CD4-positive, alpha-beta T cell treated with Interleukin-2 at 100 ng/mL for 4 hours (primary cell): ENCODE results near the gene DGKH.
A peak's percentile ranks its signal among the peaks of the same experiment; 100 is the strongest.
"Not testable (repeated sequence)": the region's sequence is repeated elsewhere in the genome, so short reads cannot be mapped to it uniquely, and the experiment has no call there.

Source experiments
- DNase-seq: peaks from one replicate; pipeline ENCODE4 v3.0.0-alpha.2; 2020; ENCODE audit warnings: low spot score

The DGKH gene

GRCh38 chr13:42163338-42163737, 114.9 kb downstream of the DGKH start:
- DNase-seq: not testable (repeated sequence)

DNA sequence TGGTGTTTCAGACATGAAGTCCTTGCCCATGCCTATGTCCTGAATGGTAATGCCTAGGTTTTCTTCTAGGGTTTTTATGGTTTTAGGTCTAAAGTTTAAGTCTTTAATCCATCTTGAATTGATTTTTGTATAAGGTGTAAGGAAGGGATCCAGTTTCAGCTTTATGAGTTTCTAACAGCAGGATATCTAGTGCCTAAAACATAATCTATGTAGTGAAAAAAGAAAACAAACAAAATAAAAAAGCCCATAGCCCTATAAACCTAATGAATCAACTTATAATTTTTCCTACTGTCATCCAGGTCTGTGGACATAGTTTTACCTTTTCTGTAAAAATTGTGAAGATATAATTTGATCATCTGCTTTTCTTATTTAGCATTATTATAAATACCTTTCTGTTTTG, 115.5 kb downstream of the DGKH start:
- DNase-seq: not testable (repeated sequence)

DNA sequence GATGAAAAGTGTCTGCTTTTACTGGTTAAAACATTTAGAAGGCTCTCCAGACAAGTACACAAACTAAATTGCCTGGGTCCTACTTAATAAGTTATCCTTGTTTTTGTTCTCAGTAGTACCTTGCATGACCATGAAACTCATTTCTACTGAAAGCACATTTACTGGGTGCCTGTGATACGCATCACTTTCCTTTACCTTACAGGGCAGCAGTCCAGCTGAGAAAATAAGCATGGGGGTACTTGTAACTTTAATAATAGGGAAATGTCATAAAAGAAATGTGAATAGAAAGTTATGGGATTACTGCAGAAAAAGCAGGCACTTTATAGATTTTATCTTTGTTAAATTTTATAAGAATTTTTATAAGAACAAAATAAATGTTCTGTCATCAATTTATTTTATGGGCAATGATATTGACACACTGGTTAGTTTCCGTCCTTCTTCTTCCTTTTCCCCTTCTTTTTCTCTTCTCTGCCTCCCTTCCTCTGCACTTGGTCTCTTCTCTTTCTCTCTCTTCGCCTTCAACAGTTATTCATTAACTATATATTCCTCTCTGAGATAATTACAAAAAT, 116.2 kb downstream of the DGKH start:
- no peak for DNase-seq

DNA sequence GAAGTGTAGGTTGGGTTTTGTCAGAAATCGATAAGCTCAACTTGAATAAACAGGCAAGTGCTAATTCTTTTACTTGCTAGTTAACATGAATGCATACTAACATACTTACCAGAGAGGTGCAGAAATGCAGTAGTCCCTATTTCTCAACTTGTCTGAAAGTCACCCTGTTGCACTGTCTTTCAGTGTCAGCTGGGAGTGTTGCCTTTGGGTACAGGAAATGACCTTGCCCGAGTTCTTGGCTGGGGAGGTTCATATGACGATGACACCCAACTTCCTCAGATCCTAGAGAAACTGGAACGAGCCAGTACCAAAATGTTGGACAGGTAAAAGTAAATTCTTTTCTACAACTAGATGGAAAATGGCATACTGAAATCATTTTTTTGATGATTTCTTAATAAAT, 120.0 kb downstream of the DGKH start:
- no peak for DNase-seq

DNA sequence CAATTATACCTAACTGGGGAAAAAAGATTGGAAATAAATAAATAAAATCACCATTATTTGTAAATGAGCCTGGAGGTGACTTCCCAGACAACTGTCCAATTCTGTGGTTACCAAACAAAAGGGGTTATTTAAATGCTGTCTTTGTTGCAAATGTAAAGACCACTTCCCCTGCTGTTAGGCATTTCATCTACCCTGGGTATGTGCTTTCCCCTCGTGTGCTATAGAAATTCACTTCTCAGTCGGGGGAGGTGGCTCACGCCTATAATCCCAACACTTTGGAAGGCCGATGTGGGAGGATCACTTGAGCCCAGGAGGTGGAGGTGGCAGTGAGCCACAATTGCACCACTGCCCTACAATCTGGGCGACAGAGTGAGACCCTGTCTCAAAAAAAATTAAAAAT, 121.6 kb downstream of the DGKH start:
- DNase-seq: no peak

DNA sequence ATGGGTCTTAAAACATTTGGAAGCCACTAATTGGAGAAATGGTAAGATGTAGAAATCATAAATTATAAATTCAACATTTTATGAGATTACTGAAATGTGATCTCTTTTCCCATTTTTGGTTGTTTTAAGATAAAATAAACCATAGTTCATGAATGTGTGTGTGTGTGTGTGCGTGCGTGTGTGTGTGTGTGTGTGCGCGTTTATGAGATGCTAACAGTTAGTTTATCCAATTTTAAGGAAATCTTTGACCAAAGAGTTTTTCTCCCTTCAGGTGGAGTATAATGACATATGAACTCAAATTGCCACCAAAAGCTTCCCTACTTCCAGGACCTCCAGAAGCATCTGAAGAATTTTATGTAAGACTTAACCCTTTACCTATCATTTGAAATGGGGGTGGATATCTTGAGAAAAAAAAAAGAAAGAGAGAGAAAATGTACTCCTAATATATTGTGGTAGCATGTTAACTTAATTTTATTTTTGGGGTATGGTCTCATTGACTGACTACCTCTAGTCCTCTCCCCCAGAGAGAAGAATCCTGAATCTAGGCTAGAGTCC, 125.4 kb downstream of the DGKH start:
- no peak for DNase-seq

- no peak for DNase-seq
These were observed 126.1 kb downstream of the DGKH start for GRCh38 chr13:42174344-42175162.

DNA sequence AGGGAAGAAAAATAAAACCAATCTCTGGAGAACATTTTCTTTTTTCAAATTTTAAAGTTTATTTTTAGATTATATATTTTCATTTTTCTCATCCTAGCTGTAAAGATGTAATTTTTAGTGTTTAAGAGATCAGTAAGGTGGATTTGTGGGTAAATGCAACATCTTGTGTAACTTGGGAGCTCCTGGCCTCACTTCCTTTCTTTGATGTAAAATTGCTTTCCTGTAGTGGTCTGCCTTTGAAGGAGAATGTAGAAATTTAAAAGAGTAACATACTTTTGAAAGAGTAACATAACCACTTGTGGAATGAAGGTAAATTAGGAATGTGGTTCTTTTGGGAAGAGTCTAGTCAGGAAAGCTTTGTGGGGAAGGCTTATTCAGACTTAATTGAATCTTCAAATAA, 127.8 kb downstream of the DGKH start:
- DNase-seq: no peak

GRCh38 chr13:42177189-42177588, 128.7 kb downstream of the DGKH start:
- no peak for DNase-seq

- no peak for DNase-seq
These were observed 133.0 kb downstream of the DGKH start for GRCh38 chr13:42181381-42181953.

- DNase-seq: no peak
These were observed 140.6 kb downstream of the DGKH start for GRCh38 chr13:42189061-42189460.

- DNase-seq: no peak
These were observed 142.1 kb downstream of the DGKH start for GRCh38 chr13:42190529-42190928.

GRCh38 chr13:42211704-42212464, 163.4 kb downstream of the DGKH start:
- DNase-seq: no peak

- DNase-seq: no peak
These were observed 166.0 kb downstream of the DGKH start for GRCh38 chr13:42214446-42214845.

GRCh38 chr13:42215578-42216421, 167.4 kb downstream of the DGKH start:
- DNase-seq: peak; percentile 13

GRCh38 chr13:42216422-42216735, 167.9 kb downstream of the DGKH start:
- DNase-seq: no peak

- no peak for DNase-seq
These were observed 170.1 kb downstream of the DGKH start for GRCh38 chr13:42218576-42218975.

- DNase-seq: no peak
These were observed 170.6 kb downstream of the DGKH start for GRCh38 chr13:42219051-42219450.

DNA sequence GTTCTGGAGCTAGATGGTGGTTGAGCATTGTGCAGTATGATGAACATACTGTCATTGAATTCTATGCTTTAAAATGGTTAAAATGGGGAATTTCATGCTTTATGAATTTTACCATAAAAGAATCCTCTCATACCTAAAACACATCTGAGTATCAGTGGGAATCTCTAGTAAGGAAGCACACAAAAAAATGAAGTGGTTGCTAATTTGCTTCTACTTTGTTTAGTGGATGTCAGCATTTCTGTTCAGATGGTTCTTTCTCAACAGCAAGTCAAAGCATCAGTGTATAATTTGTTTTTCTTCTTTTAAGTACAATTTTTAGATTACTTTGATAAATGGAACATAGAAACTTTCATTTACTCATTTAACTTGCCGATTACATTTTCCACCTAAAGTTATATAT, 171.4 kb downstream of the DGKH start:
- no peak for DNase-seq

DNA sequence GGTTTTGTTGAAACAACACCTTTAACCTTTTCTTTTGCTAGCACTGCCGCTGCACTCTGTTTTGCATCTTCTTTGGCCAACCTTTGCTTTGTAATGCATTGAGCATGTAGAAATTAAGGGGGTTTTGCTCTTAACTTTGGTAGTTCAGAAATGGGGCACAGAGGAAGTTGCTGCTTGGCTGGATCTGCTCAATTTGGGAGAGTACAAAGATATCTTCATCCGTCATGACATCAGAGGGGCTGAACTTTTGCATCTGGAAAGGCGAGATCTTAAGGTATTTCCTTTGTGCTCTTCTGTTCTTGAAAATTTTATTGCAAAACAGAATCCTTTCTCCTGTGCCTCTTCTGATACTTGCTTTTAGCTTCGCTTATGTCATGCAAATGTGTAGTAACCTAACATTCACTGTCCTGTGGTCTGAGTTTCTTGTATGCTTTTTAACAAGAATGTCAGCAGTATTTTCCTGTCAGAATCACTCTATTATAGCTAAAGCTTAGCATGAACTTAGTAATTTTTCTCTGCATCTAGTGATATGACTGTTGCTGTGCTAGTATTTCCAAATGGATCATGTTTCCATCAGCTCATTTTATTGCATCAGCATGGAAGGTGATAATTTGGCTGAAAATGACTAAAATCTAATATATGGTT, 172.8 kb downstream of the DGKH start:
- DNase-seq: no peak

GRCh38 chr13:42223681-42224080, 175.2 kb downstream of the DGKH start:
- no peak for DNase-seq
